Measurements from ENCODE around the gene OLFM2. TPM values are rescaled to one million over a fixed set of nuclear protein-coding genes. Genes with fewer than 3 reads are reported as not detected.

OLFM2 gene
- total RNA-seq, 4 donors from 2014 or later = 4.6 to 114 (median 24.8) TPM; not detected in 1

- Histone ChIP-seq H3K27ac (no peak overlapping the region), H3K27me3 (no peaks in the 10 kb centered on the region), H3K4me1 (no peaks in the 10 kb centered on the region), H3K4me3 (no peak overlapping the region), H3K9me3 (no peaks in the 10 kb centered on the region), H3K36me3 (no peaks in the 10 kb centered on the region)
- TF ChIP-seq, protein P1, sequence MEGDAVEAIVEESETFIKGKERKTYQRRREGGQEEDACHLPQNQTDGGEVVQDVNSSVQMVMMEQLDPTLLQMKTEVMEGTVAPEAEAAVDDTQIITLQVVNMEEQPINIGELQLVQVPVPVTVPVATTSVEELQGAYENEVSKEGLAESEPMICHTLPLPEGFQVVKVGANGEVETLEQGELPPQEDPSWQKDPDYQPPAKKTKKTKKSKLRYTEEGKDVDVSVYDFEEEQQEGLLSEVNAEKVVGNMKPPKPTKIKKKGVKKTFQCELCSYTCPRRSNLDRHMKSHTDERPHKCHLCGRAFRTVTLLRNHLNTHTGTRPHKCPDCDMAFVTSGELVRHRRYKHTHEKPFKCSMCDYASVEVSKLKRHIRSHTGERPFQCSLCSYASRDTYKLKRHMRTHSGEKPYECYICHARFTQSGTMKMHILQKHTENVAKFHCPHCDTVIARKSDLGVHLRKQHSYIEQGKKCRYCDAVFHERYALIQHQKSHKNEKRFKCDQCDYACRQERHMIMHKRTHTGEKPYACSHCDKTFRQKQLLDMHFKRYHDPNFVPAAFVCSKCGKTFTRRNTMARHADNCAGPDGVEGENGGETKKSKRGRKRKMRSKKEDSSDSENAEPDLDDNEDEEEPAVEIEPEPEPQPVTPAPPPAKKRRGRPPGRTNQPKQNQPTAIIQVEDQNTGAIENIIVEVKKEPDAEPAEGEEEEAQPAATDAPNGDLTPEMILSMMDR (IDR thresholded peaks at IDR 0.05) = no peak
- TF ChIP-seq POLR2A (IDR thresholded peaks at IDR 0.05) = no peak
- intact Hi-C loops (cut with DNase I; ENCODE audit: low total_unique reads) = no loop called here
- DNase-seq = no peak
These were observed 70.4 kb downstream of the OLFM2 start for GRCh38 chr19:9865732-9866501.

DNA sequence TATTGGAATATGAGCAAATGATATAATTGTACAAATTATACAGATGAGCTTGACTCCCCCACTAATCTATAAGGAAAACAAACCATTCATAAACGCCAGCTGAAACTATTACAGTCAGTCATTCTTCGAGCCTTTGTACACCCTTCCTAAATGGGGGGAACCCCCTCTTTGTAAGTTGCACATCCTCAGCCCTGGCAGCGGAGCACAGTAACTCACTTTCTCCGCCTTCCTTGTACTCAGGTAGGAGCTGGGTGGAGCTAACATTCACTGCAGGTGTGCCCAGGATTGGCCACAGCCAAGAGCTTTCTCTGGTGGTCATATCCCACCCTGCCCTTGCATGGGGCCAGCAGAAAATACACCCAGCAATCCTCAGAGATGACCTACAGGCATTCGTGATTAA lies 72.6 kb downstream of the OLFM2 start:
- Histone ChIP-seq H3K4me1 (no peaks in the 10 kb centered on the region), H3K36me3 (no peaks in the 10 kb centered on the region), H3K27ac (no peak overlapping the region), H3K9me3 (no peaks in the 10 kb centered on the region), H3K4me3 (no peak overlapping the region), H3K27me3 (no peaks in the 10 kb centered on the region)
- no peak for DNase-seq
- intact Hi-C loops (cut with DNase I; ENCODE audit: low total_unique reads) = no loop called here
- TF ChIP-seq, protein P1 (IDR thresholded peaks at IDR 0.05) = no peak
- TF ChIP-seq POLR2A (IDR thresholded peaks at IDR 0.05) = no peak

DNA sequence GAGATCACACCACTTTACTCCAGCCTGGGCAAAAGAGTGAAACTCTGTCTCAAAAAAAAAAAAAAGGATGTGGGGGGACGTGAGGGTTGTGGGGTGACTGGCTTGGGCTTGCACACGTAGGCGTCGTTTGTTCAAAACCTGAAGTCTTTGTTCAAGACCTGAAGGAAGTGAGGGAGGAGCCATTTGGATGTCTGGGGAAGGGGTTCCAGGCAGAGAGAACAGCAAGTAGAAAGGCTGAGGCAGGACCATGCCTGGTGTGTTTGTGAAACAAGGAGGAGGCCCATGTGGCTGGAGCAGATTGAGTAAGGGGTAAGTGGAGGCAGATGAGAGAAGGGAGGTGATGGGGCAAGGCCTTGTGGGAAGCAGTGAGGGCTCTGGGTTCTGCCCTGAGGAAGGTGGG lies 73.4 kb downstream of the OLFM2 start:
- H3K36me3 ChIP-seq = no peaks in the 10 kb centered on the region
- no peaks in the 10 kb centered on the region for H3K4me1 ChIP-seq
- no peak for DNase-seq
- H3K27ac ChIP-seq = no peak overlapping the region
- no peaks in the 10 kb centered on the region for H3K9me3 ChIP-seq
- H3K27me3 ChIP-seq = no peaks in the 10 kb centered on the region
- intact Hi-C loops (cut with DNase I; ENCODE audit: low total_unique reads) = no loop called here
- H3K4me3 ChIP-seq = no peak overlapping the region
- TF ChIP-seq POLR2A (IDR thresholded peaks at IDR 0.05) = no peak
- TF ChIP-seq, protein P1 (IDR thresholded peaks at IDR 0.05) = no peak

DNA sequence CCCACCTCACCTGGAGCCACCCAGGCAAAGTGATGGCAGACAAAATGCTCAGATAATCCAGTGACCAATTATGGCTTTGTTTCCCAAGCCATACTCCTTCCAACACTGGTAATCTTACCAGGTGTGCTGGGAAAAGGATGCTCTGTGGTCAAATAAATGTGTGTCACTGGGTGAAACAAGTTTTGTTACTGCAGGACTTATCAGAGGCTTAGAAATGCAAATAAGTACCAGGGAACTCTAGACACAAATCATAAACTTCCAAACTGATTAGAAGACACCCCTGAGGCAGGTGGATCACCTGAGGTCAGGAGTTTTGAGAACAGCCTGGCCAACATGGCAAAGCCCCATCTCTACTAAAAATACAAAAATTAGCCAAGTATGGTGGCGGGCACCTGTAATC lies 74.8 kb downstream of the OLFM2 start:
- H3K4me3 ChIP-seq = no peak overlapping the region
- no peaks in the 10 kb centered on the region for H3K9me3 ChIP-seq
- TF ChIP-seq, protein P1 (IDR thresholded peaks at IDR 0.05) = no peak
- TF ChIP-seq POLR2A (IDR thresholded peaks at IDR 0.05) = no peak

GRCh38 chr19:9860407-9860806 lies 75.9 kb downstream of the OLFM2 start:
- Histone ChIP-seq H3K4me1 (no peaks in the 10 kb centered on the region), H3K27me3 (no peaks in the 10 kb centered on the region), H3K4me3 (no peak overlapping the region), H3K27ac (no peak overlapping the region), H3K9me3 (no peaks in the 10 kb centered on the region), H3K36me3 (no peaks in the 10 kb centered on the region)
- DNase-seq = no peak
- intact Hi-C loops (cut with DNase I; ENCODE audit: low total_unique reads) = no loop called here
- TF ChIP-seq, protein P1 (IDR thresholded peaks at IDR 0.05) = no peak

More for the DNA sequence above, 74.8 kb downstream of the OLFM2 start:
- Histone ChIP-seq H3K27me3 (no peaks in the 10 kb centered on the region), H3K4me1 (no peaks in the 10 kb centered on the region), H3K27ac (no peak overlapping the region), H3K36me3 (no peaks in the 10 kb centered on the region)
- intact Hi-C loops (cut with DNase I; ENCODE audit: low total_unique reads) = no loop called here
- DNase-seq = no peak
